ENCODE measurements around the gene CDC42BPA.
"Not testable (repeated sequence)": the region's sequence is repeated elsewhere in the genome, so short reads cannot be mapped to it uniquely, and the experiment has no call there.

CDC42BPA gene

GRCh38 chr1:227255086-227255732 is 63.1 kb downstream of the CDC42BPA start:
- no peak for DNase-seq (ENCODE audit: low spot score)

DNA sequence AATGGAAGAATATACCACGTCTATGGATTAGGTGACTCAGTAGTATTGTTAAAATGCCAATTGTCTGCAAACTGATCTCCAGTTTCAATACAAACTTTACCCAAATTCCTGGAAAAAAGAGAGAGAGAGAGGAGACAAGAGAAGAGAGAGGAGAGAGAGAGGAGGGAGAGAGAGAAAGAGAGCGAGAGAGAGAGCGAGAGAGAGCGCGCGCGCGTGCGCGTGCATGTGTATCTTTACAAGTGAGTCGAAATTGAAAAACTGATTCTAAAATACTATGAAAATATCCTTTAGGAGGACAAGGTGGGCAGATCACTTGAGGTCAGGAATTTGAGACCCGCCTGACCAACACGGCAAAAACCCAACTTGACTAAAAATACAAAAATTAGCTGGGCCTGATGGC is 65.2 kb downstream of the CDC42BPA start:
- DNase-seq (ENCODE audit: low spot score) = no peak

DNA sequence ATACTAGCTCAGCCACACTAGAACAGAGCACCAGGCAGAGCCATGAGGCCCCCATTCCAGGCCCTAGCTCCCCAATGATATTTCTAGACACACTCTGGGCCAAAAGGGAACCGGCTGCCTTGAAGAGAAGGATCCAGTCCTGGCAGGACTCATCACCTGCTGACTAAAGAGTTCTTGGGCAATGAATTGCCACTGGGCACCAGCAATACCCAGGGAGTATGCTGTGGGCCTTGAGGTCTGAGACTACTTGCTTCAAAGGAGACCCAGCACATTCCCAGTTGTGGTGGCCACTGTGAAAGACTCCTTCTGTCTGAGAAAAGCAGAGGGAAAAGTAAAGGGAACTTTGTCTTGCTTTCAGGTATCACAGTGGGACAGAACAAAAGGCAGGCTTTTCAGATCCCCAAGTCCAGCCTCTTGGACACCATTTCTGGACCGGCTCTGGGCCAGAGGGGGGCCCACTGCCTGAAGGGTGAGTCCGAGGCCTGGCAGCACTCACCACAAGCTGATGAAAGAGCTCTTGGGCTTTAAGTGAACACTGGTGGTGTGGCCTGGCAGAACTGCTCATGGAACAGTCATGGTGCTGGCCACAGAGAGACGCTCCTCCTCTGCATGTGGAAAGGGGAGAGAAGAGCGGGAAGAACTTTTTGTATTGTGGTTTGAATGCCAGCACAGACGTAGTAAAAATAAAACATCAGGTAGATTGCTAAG is 72.5 kb downstream of the CDC42BPA start:
- DNase-seq (ENCODE audit: low spot score) = no peak

DNA sequence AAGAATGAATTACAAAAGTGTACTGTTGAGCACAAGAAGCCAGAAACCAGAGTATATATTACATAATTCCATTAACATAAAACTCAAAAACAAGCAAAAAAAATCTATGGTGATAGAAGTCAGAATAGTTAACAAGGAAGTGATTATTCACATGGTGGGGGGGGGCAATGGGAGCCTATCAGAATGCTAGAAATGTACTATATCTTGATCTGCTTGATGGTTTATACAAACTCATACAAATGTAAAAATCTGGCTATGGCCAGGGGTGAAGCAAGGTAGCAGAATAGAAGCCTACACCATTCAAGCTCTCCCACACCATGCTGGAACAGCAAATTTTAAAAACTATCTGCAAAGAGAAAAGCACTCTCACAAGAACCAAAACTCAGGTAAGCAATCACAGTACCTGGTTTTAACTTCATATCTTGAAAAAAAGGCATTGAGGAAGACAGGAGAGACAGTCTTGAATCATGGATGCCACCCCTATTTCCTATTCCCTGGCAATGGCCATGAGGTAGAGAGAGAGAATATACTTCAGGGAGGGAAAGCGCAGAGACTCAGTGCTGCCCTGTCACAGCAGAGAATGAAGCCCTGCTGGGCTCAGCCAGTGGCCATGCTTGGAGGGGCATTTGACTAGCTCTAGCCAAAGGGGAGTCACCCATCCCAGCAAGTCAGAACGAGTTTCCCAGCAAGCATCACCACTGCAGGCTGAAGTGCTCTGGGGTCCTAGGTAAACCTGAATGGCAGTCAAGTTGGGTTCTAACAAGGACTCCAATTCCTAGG is 73.8 kb downstream of the CDC42BPA start:
- DNase-seq (ENCODE audit: low spot score) = no peak

DNA sequence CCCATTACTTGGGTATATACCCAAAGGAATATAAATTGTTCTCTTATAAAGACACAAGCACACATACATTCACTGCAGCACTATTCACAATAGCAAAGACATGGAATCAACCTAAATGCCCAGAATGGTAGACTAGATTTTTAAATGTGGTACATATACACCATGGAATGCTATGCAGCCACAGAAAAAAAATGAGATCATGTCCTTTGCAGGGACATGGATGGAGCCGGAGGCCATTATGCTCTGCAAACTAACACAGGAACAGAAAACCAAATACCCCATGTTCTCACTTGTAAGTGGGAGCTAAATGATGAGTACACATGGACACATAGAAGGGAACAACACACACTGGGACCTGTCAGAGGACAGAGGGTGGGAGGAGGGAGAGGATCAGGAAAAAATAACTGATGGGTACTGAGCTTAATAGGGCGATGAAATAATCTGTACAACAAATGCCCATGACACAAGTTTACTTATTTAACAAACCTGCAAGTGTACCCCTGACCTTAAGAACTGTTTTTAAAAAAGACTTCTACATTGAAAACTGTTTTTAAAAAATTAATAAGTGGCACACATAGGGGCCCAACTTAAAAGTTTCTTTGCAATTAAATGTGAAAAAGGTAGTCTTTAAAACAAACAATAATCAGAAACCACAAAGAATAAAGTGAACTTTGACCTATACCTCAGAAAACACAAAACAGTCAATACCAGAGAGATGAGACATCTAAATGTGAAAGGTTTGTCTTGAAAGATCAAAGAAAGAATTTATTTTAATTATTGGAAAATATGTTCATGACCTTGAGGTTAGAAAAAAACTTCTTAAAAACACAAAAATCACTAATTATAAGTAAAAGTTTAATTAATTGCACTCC is 75.2 kb downstream of the CDC42BPA start:
- no peak for DNase-seq (ENCODE audit: low spot score)

GRCh38 chr1:227240983-227241382 is 77.3 kb downstream of the CDC42BPA start:
- DNase-seq (ENCODE audit: low spot score) = no peak

DNA sequence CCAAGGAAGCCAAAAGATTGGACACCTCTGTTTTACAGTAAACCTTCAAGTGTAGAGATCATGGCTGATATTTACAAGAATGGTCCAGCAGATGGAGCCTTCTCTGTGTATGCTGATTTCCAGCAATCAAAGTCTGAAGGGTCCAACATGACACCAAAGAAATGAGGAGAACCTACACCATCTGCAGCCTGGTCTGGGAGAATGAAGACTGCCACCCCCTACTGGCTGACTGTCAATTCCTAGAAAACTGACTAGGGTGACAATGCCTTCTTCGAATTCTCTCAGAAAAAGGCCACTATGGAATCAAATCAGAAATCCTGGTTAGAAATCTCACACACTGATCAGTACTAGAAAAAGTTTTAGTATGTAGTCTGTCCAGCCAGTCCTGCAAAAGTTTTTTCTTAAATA is 83.3 kb downstream of the CDC42BPA start:
- peak; percentile 55 for DNase-seq (ENCODE audit: low spot score)

- not testable (repeated sequence) for DNase-seq (ENCODE audit: low spot score)
Observed at GRCh38 chr1:227231128-227231527, 87.2 kb downstream of the CDC42BPA start.

DNA sequence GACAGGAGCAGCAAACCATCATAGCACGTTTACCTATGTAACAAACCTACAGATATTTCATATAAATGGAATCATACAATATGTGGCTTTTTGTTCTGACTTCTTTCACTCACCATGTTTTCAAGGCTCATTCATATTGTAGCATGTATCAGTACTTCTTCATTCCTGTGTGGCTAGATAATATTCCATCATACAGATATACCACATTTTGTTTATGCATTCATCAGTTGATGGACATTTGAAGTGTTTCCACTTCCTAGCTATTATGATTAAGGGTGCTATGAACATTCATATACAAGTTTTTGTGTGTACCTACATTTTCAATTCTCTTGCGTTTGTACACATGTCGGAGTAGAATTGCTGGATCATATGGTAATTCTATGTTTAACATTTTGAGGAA is 90.1 kb downstream of the CDC42BPA start:
- DNase-seq (ENCODE audit: low spot score) = no peak

- DNase-seq (ENCODE audit: low spot score) = no peak
Observed at GRCh38 chr1:227227761-227228160, 90.5 kb downstream of the CDC42BPA start.

- DNase-seq (ENCODE audit: low spot score) = no peak
Observed at GRCh38 chr1:227225715-227226346, 92.5 kb downstream of the CDC42BPA start.

GRCh38 chr1:227223171-227223806 is 95.0 kb downstream of the CDC42BPA start:
- no peak for DNase-seq (ENCODE audit: low spot score)

DNA sequence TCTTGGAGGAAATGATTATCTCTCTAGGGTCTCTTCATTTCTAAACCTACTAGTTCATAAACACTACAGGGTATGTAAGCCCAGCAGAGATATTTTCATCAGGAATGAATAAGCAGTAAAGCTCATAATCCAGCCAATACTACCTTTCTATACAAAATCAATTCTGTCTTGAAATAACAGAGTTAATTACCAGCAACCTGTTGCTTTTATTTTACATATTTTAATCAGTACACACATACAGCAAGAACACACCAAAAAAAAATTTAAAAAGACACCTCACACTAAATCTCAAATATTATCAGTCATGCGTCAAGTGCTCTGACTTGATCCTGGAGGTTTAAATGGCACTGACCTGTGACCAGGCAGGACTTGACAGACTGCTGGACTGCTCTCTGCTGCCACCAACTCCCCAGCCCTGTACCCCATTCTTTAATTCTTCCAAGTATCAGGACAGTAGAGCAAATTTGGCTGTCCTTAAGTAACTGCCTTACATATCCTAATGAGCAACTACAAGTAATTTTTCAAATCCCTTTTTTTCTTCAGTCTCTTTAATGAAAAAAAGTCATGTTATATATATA is 98.5 kb downstream of the CDC42BPA start:
- DNase-seq (ENCODE audit: low spot score) = no peak

- DNase-seq (ENCODE audit: low spot score) = no peak
Observed at GRCh38 chr1:227218870-227219573, 99.3 kb downstream of the CDC42BPA start.

DNA sequence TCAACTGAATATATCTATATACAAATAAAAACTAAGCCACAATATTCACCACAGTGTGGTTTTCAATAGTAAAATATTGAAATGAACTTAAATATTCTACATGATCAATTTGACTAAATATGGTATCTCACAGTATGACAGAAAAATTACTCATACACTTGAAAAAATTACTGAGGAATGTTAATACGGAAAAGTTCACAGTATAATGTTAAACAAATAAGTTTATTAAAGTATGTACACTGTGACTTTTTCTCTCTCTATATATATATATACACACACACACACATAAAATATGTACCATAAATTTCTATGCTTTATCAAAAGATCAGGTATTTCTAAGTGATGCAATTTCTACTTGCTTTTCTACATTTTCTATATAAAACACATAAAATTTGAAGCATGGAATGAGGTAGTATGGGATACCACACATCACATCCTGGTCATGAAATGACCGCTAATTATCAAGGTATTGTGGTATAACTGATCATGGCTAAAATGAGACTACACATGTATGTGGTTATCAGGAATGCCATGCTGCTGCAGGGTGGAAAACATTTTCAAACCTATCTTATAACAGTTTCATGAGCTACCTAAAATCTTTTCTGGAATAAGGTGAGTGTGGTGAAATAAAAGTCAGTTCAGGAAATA is 102.3 kb downstream of the CDC42BPA start:
- no peak for DNase-seq (ENCODE audit: low spot score)

DNA sequence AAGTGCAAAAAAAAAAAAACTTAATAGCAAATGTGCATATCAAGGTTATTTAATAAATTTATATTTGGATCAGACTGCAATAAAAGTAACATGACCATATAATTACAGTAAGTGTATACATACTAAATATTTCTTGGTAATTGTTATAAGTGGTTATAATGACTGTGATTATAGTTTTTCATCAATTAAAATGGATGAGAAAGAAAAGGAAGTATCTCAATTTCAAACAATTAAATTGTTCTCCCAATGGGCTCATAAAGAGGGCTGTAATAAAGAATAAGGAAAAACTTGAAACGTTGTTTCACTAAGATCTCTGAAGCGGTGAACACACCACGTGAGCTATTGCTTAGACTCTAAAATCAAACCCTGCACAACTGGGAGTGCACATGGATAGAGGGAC is 104.1 kb downstream of the CDC42BPA start:
- DNase-seq (ENCODE audit: low spot score) = no peak

GRCh38 chr1:227213426-227213825 is 104.9 kb downstream of the CDC42BPA start:
- no peak for DNase-seq (ENCODE audit: low spot score)

DNA sequence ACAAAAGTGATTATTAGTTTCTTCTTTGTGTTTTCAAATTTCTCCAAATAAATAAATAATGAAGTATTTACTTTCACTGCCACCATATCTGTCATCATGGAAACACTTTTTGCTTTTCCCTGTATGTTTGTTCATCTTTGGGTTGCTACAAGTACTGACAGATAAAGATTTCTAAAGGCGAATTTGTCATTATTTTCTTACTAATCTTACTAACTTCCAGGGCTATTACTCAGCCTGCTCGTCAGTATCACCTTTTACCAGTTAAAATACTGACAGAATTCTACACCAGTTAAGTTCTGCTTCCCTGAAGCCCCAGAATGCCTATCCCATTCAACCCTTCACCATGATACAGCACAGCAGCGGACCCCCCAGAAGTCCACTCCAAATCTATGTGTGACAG is 106.1 kb downstream of the CDC42BPA start:
- no peak for DNase-seq (ENCODE audit: low spot score)

GRCh38 chr1:227210604-227211003 is 107.7 kb downstream of the CDC42BPA start:
- DNase-seq (ENCODE audit: low spot score) = no peak

DNA sequence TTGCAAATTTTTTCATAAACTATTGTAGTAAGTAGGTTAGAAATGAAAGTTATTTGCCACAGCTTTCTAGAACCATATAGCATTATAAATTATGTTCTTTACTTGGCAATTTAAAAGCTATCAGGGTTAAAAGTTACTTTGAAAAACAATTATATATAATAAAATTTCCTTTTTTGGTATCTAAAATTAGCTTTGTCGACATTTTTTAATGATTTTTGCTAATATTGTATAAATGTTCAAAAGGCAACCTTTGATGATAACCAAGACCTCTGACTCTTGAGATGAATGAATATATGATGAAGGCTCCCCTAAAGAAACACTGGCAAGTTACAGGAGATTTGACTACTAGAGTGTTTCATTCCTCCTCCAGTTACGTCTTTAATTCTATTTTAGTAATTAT is 121.2 kb downstream of the CDC42BPA start:
- DNase-seq (ENCODE audit: low spot score) = no peak

Data from HuH-7.5 (cell line).